Skeletal muscle tissue (tissue), 4 donors: ENCODE data around the gene EP400. TPM values are rescaled to one million over a fixed set of nuclear protein-coding genes. Genes with fewer than 3 reads are reported as not detected.

ENCODE experiments used
- H3K27ac ChIP-seq: one replicate; pipeline ENCODE4 v1.7.0; 2013; ENCODE audit warnings: mild to moderate bottlenecking, low read depth, low read length, inconsistent platforms
- H3K27me3 ChIP-seq, 3 donors: one replicate each; pipeline ENCODE4 v1.7.0; 2013; ENCODE audit warnings: low read length in 3 of 3; ENCODE audit not compliant: control insufficient read depth in 3 of 3, insufficient read depth in 3 of 3
- H3K36me3 ChIP-seq, 3 donors: one replicate each; pipeline ENCODE4 v1.7.0; 2013; ENCODE audit warnings: low read length in 3 of 3; ENCODE audit not compliant: control insufficient read depth in 3 of 3, insufficient read depth in 3 of 3
- H3K4me1 ChIP-seq, 3 donors: one replicate each; pipeline ENCODE4 v1.7.0; 2013; ENCODE audit warnings: low read length in 3 of 3, mild to moderate bottlenecking in 3 of 3; ENCODE audit not compliant: control insufficient read depth in 3 of 3, insufficient read depth in 3 of 3
- H3K4me3 ChIP-seq, 3 donors: one replicate each; pipeline ENCODE4 v1.7.0; 2013; ENCODE audit warnings: low read length in 3 of 3
- H3K9ac ChIP-seq, 3 donors: one replicate each; pipeline ENCODE4 v1.7.0; 2013; ENCODE audit warnings: low read length in 3 of 3, mild to moderate bottlenecking in 3 of 3, moderate library complexity in 2 of 3, low read depth in 1 of 3
- H3K9me3 ChIP-seq, 3 donors: one replicate each; pipeline ENCODE4 v1.7.0; 2013; ENCODE audit warnings: low read length in 3 of 3; ENCODE audit not compliant: control insufficient read depth in 3 of 3
- total RNA-seq: library from RNA; depleted of rRNA; stranded (reverse); fragments of >200 nt; gene quantifications from one replicate; pipeline ENCODE4 v1.2.3, GENCODE V29; 2014
- donor health status: Osteomylitis.

The EP400 gene
- total RNA-seq, 1 donor from 2014 or later: 11.0 TPM

GRCh38 chr12:132000286-132000872 is 50.6 kb downstream of the EP400 start:
- Histone ChIP-seq H3K4me1 (no peaks in the 10 kb centered on the region), H3K9ac (no peak overlapping the region), H3K9me3 (no peaks in the 10 kb centered on the region), H3K27ac (no peak overlapping the region), H3K4me3 (no peak overlapping the region), H3K36me3 (peaks cover 14% of the 10 kb centered on the region in 3 donors), H3K27me3 (no peaks in the 10 kb centered on the region)

- Histone ChIP-seq H3K4me3 (no peak overlapping the region), H3K4me1 (no peaks in the 10 kb centered on the region), H3K27me3 (no peaks in the 10 kb centered on the region), H3K36me3 (peaks cover 22 to 34% (median 23%) of the 10 kb centered on the region in 3 donors), H3K9ac (no peak overlapping the region), H3K9me3 (no peaks in the 10 kb centered on the region), H3K27ac (no peak overlapping the region)
Measured at GRCh38 chr12:132003846-132004245, 54.1 kb downstream of the EP400 start.

- H3K4me1 ChIP-seq: no peaks in the 10 kb centered on the region
- H3K27ac ChIP-seq: no peak overlapping the region
- H3K9ac ChIP-seq: no peak overlapping the region
- peaks cover 19 to 40% (median 29%) of the 10 kb centered on the region in 3 donors for H3K36me3 ChIP-seq
- H3K4me3 ChIP-seq: no peak overlapping the region
- H3K27me3 ChIP-seq: no peaks in the 10 kb centered on the region
- no peaks in the 10 kb centered on the region for H3K9me3 ChIP-seq
Measured at GRCh38 chr12:132004946-132005345, 55.2 kb downstream of the EP400 start.

- Histone ChIP-seq H3K27ac (no peak overlapping the region), H3K9ac (no peak overlapping the region), H3K9me3 (no peaks in the 10 kb centered on the region), H3K4me3 (no peak overlapping the region), H3K4me1 (no peaks in the 10 kb centered on the region), H3K27me3 (no peaks in the 10 kb centered on the region), H3K36me3 (peaks cover 23 to 49% (median 33%) of the 10 kb centered on the region in 3 donors)
Measured at GRCh38 chr12:132006056-132006680, 56.4 kb downstream of the EP400 start.

GRCh38 chr12:132007041-132007440 is 57.3 kb downstream of the EP400 start:
- Histone ChIP-seq H3K27me3 (no peaks in the 10 kb centered on the region), H3K27ac (no peak overlapping the region), H3K36me3 (peaks cover 28 to 57% (median 41%) of the 10 kb centered on the region in 3 donors), H3K9ac (no peak overlapping the region), H3K4me1 (no peaks in the 10 kb centered on the region), H3K4me3 (no peak overlapping the region), H3K9me3 (no peaks in the 10 kb centered on the region)

- Histone ChIP-seq H3K27me3 (no peaks in the 10 kb centered on the region), H3K36me3 (peaks cover 45 to 71% (median 64%) of the 10 kb centered on the region in 3 donors), H3K27ac (no peak overlapping the region), H3K9ac (no peak overlapping the region), H3K9me3 (no peaks in the 10 kb centered on the region), H3K4me3 (no peak overlapping the region), H3K4me1 (no peaks in the 10 kb centered on the region)
Measured at GRCh38 chr12:132009336-132009859, 59.7 kb downstream of the EP400 start.

GRCh38 chr12:132012919-132013568 is 63.3 kb downstream of the EP400 start:
- H3K9me3 ChIP-seq: no peaks in the 10 kb centered on the region
- H3K36me3 ChIP-seq: peaks cover 55 to 75% (median 74%) of the 10 kb centered on the region in 3 donors
- H3K4me3 ChIP-seq: no peak overlapping the region

GRCh38 chr12:132014092-132014914 is 64.6 kb downstream of the EP400 start:
- Histone ChIP-seq H3K27me3 (no peaks in the 10 kb centered on the region), H3K36me3 (peaks cover 67 to 83% (median 82%) of the 10 kb centered on the region in 3 donors), H3K9ac (peak overlapping the region in 1 of 3 donors; percentile 16), H3K4me1 (no peaks in the 10 kb centered on the region), H3K9me3 (no peaks in the 10 kb centered on the region), H3K4me3 (no peak overlapping the region), H3K27ac (no peak overlapping the region)

More at GRCh38 chr12:132012919-132013568, 63.3 kb downstream of the EP400 start:
- Histone ChIP-seq H3K9ac (no peak overlapping the region), H3K27ac (no peak overlapping the region), H3K4me1 (no peaks in the 10 kb centered on the region), H3K27me3 (no peaks in the 10 kb centered on the region)

GRCh38 chr12:132014915-132015280 is 65.2 kb downstream of the EP400 start:
- Histone ChIP-seq H3K9ac (no peak overlapping the region), H3K4me3 (no peak overlapping the region), H3K36me3 (peaks cover 73 to 86% (median 83%) of the 10 kb centered on the region in 3 donors)

More at GRCh38 chr12:132014915-132015280, 65.2 kb downstream of the EP400 start:
- H3K27me3 ChIP-seq: no peaks in the 10 kb centered on the region
- H3K9me3 ChIP-seq: no peaks in the 10 kb centered on the region
- no peak overlapping the region for H3K27ac ChIP-seq
- no peaks in the 10 kb centered on the region for H3K4me1 ChIP-seq
